ENCODE data around the gene RHOB.
"Not testable (repeated sequence)": the region's sequence is repeated elsewhere in the genome, so short reads cannot be mapped to it uniquely, and the experiment has no call there.

Gene RHOB

DNA sequence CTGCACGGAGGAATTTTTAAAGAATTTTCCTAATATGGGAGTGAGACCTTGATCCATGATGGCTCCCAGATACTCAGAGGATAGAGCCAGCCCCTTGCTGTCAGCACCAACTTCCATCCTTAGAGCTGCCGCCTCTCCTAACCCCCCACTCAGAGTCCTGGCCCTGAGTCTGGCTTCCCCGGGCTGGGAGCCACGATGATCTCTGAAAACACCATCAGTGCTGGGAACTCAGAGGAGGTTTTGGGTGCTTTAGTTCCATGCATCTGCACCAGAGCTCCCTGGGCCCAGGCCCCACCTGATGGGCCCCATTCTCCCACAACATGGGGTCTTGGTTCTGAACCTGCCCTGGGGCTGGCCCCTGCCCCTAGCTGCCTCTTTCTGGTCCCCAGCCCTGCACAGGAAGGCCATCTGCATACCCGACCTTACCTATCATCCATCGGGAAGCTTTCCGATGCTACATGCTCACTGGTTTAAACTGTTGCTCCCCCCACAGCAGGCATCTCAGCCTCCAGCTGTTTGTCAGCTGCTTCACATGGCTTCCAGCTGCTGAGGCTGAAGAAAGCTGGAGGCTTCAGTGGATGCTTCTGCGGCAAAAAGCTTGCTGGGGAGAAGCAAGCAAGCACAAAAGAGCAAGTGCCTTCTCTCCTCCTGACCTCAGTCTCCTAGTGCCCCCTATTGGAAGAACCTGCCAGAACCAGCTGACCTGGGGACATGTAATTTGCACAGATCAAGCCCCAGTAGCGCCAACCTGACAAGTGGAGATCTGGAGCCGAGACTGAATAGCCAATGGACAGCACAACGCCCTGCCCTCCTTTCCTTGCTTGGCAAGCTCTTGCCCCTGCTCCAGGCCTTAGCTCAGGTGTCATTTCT is 24.2 kb upstream of the RHOB start:
- DNase-seq (ENCODE audit: low read depth) = no peak

DNA sequence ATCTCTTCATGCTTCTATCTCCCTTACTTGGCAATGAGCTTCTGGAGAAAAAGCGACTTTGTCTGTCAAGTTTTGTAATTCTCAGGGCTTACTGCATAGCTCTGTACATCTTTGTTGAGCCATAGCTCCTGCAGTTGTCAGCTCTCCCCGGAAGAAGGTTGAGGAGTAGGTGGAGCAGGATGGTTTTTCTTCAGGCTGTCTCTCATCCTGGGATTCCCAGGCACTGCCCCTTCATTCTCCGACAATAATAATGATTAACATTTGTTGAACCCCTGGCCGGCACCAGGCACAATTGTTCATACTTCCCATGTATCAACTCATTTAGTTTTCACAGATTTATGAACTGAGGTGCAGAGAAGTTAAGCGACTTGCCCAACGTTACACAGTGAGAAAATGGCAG is 23.5 kb upstream of the RHOB start:
- DNase-seq (ENCODE audit: low read depth) = no peak

- no peak for DNase-seq (ENCODE audit: low read depth)
These were observed 23.0 kb upstream of the RHOB start for GRCh38 chr2:20423847-20424246.

DNA sequence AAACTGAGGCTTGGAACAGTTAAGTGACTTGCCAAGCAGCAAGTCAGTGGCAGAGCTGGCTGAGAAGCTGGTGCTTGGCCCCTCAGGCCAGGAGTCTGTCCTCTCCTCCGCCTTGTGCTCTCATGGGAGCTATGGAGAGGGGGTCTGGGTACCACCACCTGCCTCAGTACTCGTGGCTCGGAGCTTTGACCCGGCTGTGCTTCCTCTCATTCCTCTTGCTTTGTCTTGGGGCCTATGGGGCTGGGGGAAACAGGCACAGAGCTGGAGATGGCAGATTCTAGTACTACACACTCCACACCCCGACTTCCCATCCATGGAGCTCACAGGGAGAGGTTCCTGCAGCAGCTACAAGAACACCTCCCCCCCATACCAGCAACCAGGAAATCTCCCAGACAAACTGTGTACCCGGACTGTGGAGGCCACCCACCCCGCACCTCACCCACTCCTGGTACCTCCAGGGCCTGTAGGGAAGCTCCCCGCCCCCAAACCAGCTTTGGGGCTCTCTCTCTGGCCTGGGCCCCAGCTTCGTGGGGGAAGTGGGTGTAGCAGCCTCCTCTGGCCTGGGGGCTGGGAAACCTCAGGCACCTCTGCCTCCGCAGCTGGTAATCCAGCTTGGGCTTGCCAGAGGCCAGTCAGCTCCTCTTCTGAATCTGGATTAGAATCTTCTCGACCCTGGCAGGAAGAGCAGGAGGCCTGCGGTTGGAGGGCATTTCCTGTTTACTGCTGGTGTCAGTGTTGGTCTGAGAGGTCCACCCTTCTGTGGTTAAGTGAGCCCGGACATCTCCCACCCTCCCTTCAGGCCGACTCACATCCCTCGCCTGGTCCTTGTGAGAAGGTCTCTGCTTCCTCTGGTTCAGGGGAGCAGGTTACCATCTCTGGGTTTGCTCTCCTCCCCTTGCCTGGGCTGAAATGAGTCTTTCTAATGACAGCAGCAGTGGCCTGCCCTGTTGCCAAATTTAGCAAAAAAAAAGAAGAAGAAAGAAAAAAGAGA is 22.3 kb upstream of the RHOB start:
- peak; percentile 65 for DNase-seq (ENCODE audit: low read depth)

DNA sequence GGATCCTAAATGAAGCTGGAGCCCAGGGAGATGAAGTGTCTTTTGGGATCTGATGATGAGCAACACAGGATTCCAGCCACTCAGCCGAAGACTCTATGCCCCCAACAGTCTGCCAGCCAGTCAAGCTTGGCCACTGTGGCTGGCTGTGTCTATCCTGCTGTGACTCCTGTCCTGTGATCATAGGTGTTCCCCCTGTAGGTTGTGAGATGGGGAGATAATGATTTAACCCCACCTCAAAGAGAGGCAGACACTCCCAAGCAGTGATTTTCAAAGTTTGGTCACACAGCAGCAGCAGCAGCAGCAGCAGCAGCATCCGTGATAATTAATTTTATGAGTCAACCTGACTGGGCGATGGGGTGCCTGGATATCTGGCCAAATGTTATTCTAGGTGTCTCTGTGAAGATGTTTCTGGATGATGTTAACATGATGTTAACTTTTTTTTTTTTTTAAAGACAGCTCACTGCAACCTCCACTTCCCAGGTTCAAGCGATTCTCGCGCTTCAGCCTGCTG is 21.4 kb upstream of the RHOB start:
- no peak for DNase-seq (ENCODE audit: low read depth)

DNA sequence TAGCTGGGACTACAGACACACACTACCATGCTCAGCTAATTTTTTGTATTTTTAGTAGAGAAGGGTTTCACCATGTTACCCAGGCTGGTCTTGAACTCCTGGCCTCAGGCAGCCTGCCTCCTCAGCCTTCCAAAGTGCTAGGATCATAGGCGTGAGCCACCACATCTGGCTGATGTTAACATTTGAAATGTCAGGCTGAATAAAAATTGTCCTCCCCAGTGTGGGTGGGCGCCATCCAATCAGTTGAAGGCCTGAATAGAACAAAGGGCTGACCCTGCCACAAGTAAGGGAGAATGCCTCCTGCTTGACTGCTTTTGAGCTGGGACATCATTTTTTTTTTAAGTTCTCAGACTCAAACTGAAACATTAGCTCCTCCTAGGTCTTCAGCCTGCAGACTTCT is 21.0 kb upstream of the RHOB start:
- DNase-seq (ENCODE audit: low read depth) = no peak

DNA sequence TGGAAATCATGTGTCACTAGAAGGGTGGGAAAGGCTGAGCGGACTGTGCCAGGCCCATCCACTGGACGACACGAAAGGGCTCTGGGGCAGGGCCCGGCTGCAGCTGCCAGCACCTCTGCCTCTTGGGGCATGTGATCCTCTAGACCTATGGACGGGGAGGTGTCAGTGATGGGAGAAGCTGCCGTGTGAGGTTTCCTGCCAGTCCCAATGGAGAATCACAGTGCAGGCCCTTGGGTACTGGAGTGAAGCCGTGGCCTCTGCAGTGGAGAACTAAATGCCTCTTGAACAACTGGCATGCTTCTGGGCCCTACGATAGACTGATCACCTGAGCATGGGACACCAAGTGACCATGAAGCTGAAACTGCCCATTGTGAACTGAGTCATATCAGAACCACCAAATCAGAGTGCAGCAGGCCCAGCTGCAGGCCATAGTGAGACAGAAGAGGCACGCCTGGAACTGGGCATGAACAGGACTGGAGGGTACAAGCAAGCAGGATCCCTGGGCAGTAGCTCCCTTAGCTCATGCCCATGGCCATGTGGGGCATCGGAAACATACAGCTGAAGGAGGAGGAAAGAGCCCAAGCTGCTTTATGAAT is 18.8 kb upstream of the RHOB start:
- DNase-seq (ENCODE audit: low read depth) = no peak

DNA sequence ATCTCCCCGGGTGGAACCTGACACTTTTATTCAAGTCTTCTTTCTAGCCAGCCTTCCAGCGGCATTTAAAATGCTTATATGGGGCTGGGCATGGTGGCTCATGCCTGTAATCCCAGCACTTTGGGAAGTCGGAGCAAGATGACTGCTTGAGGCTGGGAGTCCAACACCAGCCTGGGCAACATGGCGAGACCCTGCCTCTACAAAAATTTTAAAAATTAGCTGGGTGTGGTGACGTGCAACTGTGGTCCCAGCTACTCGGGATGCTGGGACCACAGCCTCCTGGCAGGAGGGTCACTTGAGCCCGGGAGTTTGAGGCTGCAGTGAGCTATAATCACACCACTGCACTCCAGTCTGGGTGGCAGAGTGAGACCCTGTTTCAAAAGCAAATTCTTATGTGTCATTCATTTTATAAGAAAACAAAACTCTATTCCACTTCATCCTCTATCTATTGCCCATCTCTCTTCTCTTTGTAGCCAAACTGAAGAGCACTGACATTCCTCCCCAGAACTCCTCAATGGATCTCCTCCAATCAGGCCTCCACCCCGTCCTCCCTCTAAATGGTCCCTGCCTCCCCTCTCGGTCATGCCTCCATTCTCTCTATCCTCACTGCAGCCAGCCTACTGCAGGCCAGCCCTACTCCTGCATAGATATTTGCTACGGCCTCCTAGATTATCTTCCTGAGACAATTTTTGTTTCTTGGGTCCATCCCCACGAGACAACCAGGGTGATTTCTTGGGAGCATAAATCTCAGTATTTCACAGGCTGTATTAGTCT is 18.0 kb upstream of the RHOB start:
- no peak for DNase-seq (ENCODE audit: low read depth)

- no peak for DNase-seq (ENCODE audit: low read depth)
These were observed 17.3 kb upstream of the RHOB start for GRCh38 chr2:20429528-20429927.

- no peak for DNase-seq (ENCODE audit: low read depth)
These were observed 16.8 kb upstream of the RHOB start for GRCh38 chr2:20430035-20430434.

DNA sequence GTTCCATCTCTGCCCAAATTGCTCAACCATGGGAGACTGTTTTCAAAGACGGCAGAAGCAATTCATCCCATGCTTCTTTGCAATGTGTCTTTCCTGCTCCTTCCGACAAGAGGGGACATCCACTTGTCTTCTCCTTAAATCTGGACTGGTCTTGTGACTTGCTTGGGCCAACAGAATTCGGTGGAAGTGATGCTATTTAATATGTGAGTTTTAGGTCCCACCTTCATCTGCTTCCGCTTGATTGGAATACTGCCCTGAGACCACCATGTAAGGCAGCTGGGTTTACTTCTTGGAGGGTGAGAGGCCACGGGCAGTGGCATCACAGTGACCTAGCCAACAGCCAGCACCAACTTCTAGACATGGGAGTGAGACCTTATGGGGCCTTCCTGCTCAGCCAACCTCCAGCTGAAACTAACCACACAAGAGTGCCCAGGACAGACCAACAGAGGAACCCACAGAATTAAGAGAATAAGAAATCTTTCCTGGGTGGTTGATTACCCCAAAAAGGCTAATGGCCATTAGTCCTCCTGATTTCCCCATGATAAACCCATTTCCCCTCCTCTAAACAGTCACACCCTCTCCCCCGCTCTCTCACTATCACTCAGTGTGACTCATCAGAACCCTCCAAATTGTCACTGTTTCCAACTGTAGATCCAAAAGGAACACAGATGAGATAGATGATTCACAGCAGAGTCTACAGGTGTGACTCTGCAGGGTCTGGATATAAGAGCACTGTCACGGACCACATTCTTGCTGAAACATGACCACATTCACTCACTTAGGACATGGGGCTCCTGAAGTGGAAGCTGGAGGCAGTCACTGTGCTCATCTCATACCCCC is 16.2 kb upstream of the RHOB start:
- DNase-seq (ENCODE audit: low read depth) = no peak

GRCh38 chr2:20431301-20431698 is 15.6 kb upstream of the RHOB start:
- no peak for DNase-seq (ENCODE audit: low read depth)

- DNase-seq (ENCODE audit: low read depth) = no peak
These were observed 15.1 kb upstream of the RHOB start for GRCh38 chr2:20431772-20432171.

DNA sequence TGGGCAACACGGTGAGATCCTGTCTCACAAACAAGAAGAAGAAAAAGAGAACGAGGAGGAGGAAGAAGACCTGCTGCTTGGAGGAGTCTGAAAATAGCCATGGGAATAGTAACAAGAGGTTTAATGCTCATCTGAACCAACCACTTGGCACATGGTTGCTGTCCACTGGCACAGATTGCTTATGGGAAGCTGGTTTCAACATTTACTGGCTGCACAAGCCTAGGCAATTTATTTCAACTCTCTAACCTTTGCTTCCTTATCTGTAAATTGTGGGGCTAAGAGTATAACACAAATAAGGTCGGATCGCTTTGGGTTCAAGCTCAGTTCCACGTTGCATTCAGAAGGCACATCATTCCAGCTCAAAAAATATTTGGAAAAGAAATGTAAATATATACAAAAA is 14.2 kb upstream of the RHOB start:
- no peak for DNase-seq (ENCODE audit: low read depth)

GRCh38 chr2:20433249-20433648 is 13.6 kb upstream of the RHOB start:
- DNase-seq (ENCODE audit: low read depth) = no peak

DNA sequence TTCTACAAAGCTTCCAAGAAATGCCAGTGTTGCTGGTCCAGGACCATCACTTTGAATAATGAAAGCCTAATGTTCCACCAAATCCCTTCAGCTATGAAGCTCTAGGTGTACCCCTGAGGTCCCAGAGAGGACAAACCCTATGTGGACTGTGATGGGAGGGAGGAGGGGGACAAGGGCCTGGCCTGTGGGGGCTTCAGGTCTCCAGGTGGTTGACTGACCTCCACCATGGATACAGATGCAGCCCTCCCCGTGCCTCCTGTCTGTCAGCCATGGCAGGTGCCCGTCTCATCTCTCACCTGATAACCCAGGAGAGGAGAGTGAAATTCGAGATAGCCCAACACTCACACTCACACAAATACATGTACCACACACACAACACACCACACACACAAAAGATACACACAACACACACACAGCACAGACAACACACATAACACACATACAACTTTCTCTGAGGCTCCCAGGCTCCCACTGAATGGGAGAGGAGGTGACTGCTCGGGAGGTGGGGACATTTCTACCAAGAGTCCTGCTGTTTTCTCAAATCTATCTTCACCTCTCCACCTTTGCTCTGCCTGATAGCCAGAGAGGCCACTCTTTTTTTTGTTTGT is 12.8 kb upstream of the RHOB start:
- DNase-seq (ENCODE audit: low read depth) = no peak

DNA sequence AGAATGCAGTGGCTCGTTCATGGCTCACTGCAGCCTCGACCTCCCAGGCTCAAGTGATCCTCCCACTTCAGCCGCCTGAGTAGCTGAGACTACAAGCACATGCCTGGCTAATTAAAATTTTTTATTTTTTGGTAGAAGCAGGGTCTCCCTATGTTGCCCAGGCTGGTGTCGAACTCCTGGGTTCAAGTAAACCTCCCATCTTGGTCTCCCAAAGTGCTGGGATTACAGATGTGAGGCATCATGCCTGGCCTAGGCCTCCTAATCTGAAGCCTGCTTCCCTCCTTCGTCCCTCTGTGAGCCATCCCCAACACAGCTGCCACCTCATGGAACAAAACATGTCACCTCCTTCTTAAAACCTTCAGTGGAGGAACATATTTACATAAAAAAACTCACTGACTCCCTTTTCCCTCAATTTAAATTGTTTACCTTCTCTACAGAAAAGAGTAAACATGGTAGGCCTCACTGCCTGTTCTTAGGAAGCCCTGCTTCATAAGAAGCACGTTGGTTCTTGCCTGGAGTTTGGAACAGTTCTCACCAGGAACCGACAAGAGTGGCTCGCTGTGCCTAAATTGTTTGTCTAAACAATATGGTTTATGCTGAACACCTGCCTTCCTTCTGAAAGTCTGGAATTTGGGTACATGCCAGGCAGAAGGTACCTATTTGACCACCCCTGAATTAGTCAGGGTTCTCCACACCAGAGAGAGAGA is 12.1 kb upstream of the RHOB start:
- no peak for DNase-seq (ENCODE audit: low read depth)

GRCh38 chr2:20435456-20435855 is 11.4 kb upstream of the RHOB start:
- not testable (repeated sequence) for DNase-seq (ENCODE audit: low read depth)

DNA sequence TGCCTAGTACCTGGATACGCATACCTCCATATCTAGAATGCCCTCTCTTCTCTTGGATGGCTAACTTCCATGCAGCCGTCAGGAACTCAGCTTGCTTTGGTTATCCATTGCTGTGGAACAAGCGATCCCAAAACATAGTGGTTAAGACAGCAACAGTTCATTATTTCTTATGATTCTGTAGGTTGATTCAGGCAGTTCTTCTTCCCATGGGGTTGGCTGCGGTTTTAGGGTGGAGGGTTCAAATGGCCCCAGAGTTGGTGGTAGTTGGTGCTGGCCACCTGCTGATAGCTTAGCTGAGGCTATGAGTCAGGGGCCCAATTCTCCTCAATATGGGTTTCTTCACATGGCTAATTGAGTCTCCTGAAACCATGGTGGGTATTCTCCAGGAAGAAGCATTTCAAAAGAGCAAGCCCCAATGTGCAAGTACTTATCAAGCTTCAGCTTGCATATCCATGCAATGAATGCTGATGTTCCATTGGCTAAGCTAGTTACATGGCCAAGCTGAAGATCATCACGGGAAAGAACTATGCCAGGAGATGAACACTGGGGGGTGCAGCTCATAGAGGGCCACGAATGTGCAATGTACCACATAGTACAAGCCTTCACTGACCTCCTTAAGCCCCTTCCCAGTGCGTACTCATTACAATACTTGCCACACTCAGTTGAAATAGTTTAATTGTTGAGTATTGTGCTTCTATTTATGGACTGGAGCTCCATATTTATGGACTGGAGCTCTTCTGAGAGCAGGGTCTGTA is 10.0 kb upstream of the RHOB start:
- DNase-seq (ENCODE audit: low read depth) = no peak
